Neural cell (in vitro differentiated cells): ENCODE measurements around the gene VAV2.

ENCODE experiments used
- CTCF ChIP-seq: fragments of 450-650 bp; IDR thresholded peaks from 2 replicates; pipeline ENCODE4 v1.5.1; 2014; ENCODE audit warnings: antibody characterized with exemption, mild to moderate bottlenecking, moderate library complexity; ENCODE audit not compliant: poor library complexity, severe bottlenecking
- EP300 ChIP-seq: fragments of 450-650 bp; conservative IDR thresholded peaks from 2 replicates; pipeline ENCODE4 v1.6.1; 2014; ENCODE audit warnings: antibody characterized with exemption, mild to moderate bottlenecking, moderate library complexity; ENCODE audit not compliant: poor library complexity, severe bottlenecking
- SMC3 ChIP-seq: fragments of 450-650 bp; conservative IDR thresholded peaks from 2 replicates; pipeline ENCODE4 v1.6.1; 2014; ENCODE audit warnings: antibody characterized with exemption, mild to moderate bottlenecking, moderate library complexity; ENCODE audit not compliant: poor library complexity

- TF ChIP-seq CTCF (no peak), EP300 (no peak), SMC3 (no peak)
Observed at GRCh38 chr9:133735931-133736330, 256.2 kb downstream of the VAV2 start.
